ENCODE measurements around the gene OR2V1. TPM values are rescaled to one million over a fixed set of nuclear protein-coding genes. Genes with fewer than 3 reads are reported as not detected.

The OR2V1 gene, protein sequence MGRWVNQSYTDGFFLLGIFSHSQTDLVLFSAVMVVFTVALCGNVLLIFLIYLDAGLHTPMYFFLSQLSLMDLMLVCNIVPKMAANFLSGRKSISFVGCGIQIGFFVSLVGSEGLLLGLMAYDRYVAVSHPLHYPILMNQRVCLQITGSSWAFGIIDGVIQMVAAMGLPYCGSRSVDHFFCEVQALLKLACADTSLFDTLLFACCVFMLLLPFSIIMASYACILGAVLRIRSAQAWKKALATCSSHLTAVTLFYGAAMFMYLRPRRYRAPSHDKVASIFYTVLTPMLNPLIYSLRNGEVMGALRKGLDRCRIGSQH
- not detected in 2 replicates for total RNA-seq

DNA sequence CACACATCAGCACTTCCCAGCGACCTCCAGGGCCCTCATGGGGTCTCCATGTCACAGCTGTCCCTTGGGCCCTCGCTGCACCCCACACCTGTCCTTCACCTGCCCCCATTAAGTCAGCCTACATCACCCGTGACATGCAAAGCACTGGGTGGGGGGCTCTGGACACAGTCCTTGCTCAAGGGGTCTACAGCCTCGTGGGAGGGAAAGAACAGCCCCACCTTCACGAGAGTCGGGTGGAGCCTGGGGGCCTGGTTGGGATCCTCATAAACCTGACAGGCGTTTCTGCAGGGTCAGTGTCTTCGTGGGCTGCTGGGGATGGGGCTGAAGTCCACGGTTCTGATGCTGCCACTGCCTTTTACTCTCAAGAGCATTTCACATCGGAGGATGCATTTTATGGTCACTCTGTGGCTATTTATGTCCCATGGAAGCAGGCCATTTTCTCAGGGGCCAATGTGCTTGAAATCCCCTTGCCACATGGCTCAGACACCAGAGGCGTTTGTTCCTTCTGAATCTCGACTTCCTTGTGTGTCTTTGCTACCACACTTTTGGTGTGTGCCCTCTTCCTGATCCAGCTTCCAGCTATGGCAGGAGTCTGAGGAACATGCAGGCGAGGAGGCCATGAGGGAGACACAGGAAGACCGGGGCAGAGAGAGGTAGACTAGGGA is at the start of gene OR2V1:
Gene OR2V1 (minus strand): TSS at position 338 of the 665 bp plus-strand sequence. CDS start 5,865 bp downstream, outside the sequence.

DNA sequence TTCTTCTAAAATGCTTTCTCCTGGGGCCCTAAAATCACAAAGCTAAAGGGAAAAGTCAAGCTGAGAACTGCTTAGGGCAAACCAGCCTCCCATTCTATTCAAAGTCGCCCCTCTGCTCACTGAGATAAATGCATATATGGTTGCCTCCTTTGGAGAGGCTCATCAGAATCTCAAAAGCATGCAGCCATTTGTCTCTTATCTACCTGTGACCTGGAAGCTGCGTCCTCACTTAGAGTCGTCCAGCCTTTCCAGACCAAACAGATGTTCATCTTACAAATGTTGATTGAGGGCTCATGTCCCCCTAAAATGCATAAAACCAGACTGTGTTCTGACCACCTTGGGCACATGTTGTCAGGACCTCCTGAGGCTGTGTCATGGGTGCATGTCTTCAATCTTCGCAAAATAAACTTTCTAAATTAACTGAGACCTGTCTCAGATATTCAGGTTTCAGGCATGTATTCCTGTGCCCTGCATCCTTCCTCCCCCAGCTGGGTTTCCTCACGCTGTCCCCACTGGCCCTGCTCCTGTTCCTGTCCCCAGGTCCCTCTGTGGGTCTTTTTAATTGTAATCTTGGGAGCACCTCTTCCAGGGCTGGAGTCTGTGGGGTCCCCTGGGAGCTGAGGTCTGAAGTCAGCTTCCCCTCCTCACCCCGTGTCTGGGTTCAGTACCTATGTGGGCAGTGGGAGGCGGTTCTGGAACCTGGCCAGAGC is 16.1 kb upstream of the OR2V1 start, which contains the start of gene OR2V2:
Gene OR2V2 (plus strand): TSS at position 660 of the 710 bp plus-strand sequence. CDS start 7,357 bp downstream, outside the sequence.

Other genes with a start within 250 kb of the OR2V1 start
- gene BTNL8, start 232.0 kb downstream of the OR2V1 start, total RNA-seq: not detected in 2 replicates
- gene BTNL3, start 142.3 kb downstream of the OR2V1 start, total RNA-seq: not detected in 2 replicates
- not detected in 2 replicates for gene BTNL9, start 90.9 kb downstream of the OR2V1 start, total RNA-seq
- not detected in 2 replicates for gene OR2V2, start 16.4 kb upstream of the OR2V1 start, total RNA-seq
- gene TRIM7, start 74.0 kb upstream of the OR2V1 start, total RNA-seq: 2.1 and 4.0 TPM in 2 replicates
- gene TRIM41, start 92.1 kb upstream of the OR2V1 start, total RNA-seq: 10.7 and 12.1 TPM in 2 replicates
- gene RACK1, start 112.7 kb upstream of the OR2V1 start, total RNA-seq: 4,235 and 4,240 TPM in 2 replicates
- gene TRIM52, start 130.0 kb upstream of the OR2V1 start, total RNA-seq: 6.1 and 10.4 TPM in 2 replicates
- 0.32 TPM in 1 of 2 replicates, not detected in the other for gene OR4F3, start 236.1 kb upstream of the OR2V1 start, total RNA-seq